OCI-LY3 (cell line): ENCODE measurements around the gene MAPK8.

Source experiments
- CTCF ChIP-seq: fragments of 200-600, 300-600 bp; sonication (generic); IDR thresholded peaks from 2 replicates; pipeline ENCODE4 v1.5.1; 2014; ENCODE audit warnings: antibody characterized with exemption, low read length, low read depth
- EZH2phosphoT487 ChIP-seq: fragments of 200-600 bp; shearing (Covaris generic); IDR thresholded peaks from 2 replicates; pipeline ENCODE4 v1.6.1; 2018; ENCODE audit warnings: antibody characterized with exemption, mixed run types, low read depth

DNA sequence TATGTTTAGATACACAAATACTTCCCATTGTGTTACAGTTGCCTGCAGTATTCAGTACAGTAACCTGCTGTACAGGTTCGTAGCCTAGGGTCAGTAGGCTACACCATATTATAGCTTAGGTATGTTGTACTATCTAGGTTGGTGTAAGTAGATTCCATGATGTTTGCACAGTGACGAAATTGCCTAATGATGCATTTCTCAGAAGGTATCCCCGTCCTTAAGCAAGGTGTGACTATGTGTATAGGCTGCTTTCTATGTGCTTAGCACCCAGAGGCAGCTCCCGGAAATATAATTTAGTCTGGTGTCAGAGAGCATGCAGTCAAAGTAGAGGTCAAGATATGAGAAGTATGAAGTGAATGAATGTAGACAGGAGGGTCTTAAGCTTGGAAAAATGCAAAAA, 9.8 kb downstream of the MAPK8 start:
- TF ChIP-seq CTCF (no peak), EZH2phosphoT487 (no peak)
